ENCODE results near the gene TMEM139. TPM values are rescaled to one million over a fixed set of nuclear protein-coding genes. Genes with fewer than 3 reads are reported as not detected.
A peak's percentile ranks its signal among the peaks of the same experiment; 100 is the strongest.
"Not testable (repeated sequence)": the region's sequence is repeated elsewhere in the genome, so short reads cannot be mapped to it uniquely, and the experiment has no call there.

TMEM139 gene
- total RNA-seq, 1 experiment from 2014 or later: not detected

- CTCF ChIA-PET: interaction anchor here (0.9 to 1.2 kb wide), 3 partner anchors 23 to 117 kb away, joined by 3 to 4 read pairs (median 3); no protein-coding TSS in a partner anchor
- H3K9me3 ChIP-seq (ENCODE audit: low read depth, low read length, poor library complexity, severe bottlenecking): no peaks in the 10 kb centered on the region
- intact Hi-C loops (cut with micrococcal nuclease; ENCODE audit: unreplicated experiment): no loop called here
- POLR2A ChIA-PET (ENCODE audit: low non-redundant PET): interaction anchor here (0.6 kb wide), 1 partner anchor 8 kb away, joined by 4 read pairs; no protein-coding TSS in a partner anchor
- TF ChIP-seq CTCF (conservative IDR thresholded peaks at IDR 0.05; ENCODE audit: low read depth, low read length) (no peak), EZH2 (IDR thresholded peaks at IDR 0.05; ENCODE audit: borderline replicate concordance, low read depth, low read length, poor library complexity, severe bottlenecking) (no peak)
- no peaks in the 10 kb centered on the region for H3K27me3 ChIP-seq (replicated peaks; ENCODE audit: insufficient read depth, low read depth, low read length, poor library complexity)
- no peaks in the 10 kb centered on the region for H3K36me3 ChIP-seq (ENCODE audit: insufficient read depth, low read length, poor library complexity, severe bottlenecking)
- peak within 1 kb of the TSS; percentile 68 for H3K27ac ChIP-seq (ENCODE audit: low read depth, low read length, poor library complexity, severe bottlenecking)
- BruUV-seq (replicated peaks): TSS peak; percentile 63
- DNase-seq (ENCODE audit: low spot score): peak; percentile 77
- peak within 1 kb of the TSS; percentile 63 for H3K4me3 ChIP-seq (ENCODE audit: low read depth, low read length, poor library complexity, severe bottlenecking)
- H3K4me1 ChIP-seq (ENCODE audit: insufficient read depth, low read length, poor library complexity, severe bottlenecking): no peaks in the 10 kb centered on the region
Measured at GRCh38 chr7:143263266-143264195, 21.2 kb upstream of the TMEM139 start, which contains the start of gene GSTK1. Gene GSTK1 (plus strand): TSS chr7:143263441. CDS start chr7:143263514, 73 bp downstream.

GRCh38 chr7:143264196-143264568 is 20.6 kb upstream of the TMEM139 start:
- peak overlapping the region; percentile 63 for H3K4me3 ChIP-seq (ENCODE audit: low read depth, low read length, poor library complexity, severe bottlenecking)
- H3K9me3 ChIP-seq (ENCODE audit: low read depth, low read length, poor library complexity, severe bottlenecking); POLR2A ChIA-PET (ENCODE audit: low non-redundant PET); H3K27ac ChIP-seq (ENCODE audit: low read depth, low read length, poor library complexity, severe bottlenecking); H3K36me3 ChIP-seq (ENCODE audit: insufficient read depth, low read length, poor library complexity, severe bottlenecking); H3K4me1 ChIP-seq (ENCODE audit: insufficient read depth, low read length, poor library complexity, severe bottlenecking); intact Hi-C loops (cut with micrococcal nuclease; ENCODE audit: unreplicated experiment); BruUV-seq (replicated peaks); H3K27me3 ChIP-seq (replicated peaks; ENCODE audit: insufficient read depth, low read depth, low read length, poor library complexity); DNase-seq (ENCODE audit: low spot score): not testable (repeated sequence)
- CTCF ChIA-PET: interaction anchor here (1.2 kb wide), 2 partner anchors 49 to 116 kb away, joined by 3 to 4 read pairs; no protein-coding TSS in a partner anchor

GRCh38 chr7:143265017-143265693 is 19.6 kb upstream of the TMEM139 start:
- no TSS peak for BruUV-seq (replicated peaks)
- H3K36me3 ChIP-seq (ENCODE audit: insufficient read depth, low read length, poor library complexity, severe bottlenecking): no peaks in the 10 kb centered on the region
- no peaks in the 10 kb centered on the region for H3K9me3 ChIP-seq (ENCODE audit: low read depth, low read length, poor library complexity, severe bottlenecking)
- ChIA-PET CTCF (no interaction called here), POLR2A (ENCODE audit: low non-redundant PET) (interaction anchor here (0.6 kb wide), 1 partner anchor 115 kb away, joined by 8 read pairs; no protein-coding TSS in a partner anchor)
- H3K27ac ChIP-seq (ENCODE audit: low read depth, low read length, poor library complexity, severe bottlenecking): no peak overlapping the region
- no peaks in the 10 kb centered on the region for H3K27me3 ChIP-seq (replicated peaks; ENCODE audit: insufficient read depth, low read depth, low read length, poor library complexity)
- TF ChIP-seq EZH2 (IDR thresholded peaks at IDR 0.05; ENCODE audit: borderline replicate concordance, low read depth, low read length, poor library complexity, severe bottlenecking): no peak
- no peak for TF ChIP-seq CTCF (conservative IDR thresholded peaks at IDR 0.05; ENCODE audit: low read depth, low read length)
- no peak overlapping the region for H3K4me3 ChIP-seq (ENCODE audit: low read depth, low read length, poor library complexity, severe bottlenecking)
- H3K4me1 ChIP-seq (ENCODE audit: insufficient read depth, low read length, poor library complexity, severe bottlenecking): no peaks in the 10 kb centered on the region
- DNase-seq (ENCODE audit: low spot score): no peak
- intact Hi-C loops (cut with micrococcal nuclease; ENCODE audit: unreplicated experiment): no loop called here

Data from A673 (cell line).